ENCODE data around the gene MANSC1. TPM values are rescaled to one million over a fixed set of nuclear protein-coding genes. Genes with fewer than 3 reads are reported as not detected.
"Not testable (repeated sequence)": the region's sequence is repeated elsewhere in the genome, so short reads cannot be mapped to it uniquely, and the experiment has no call there.

The MANSC1 gene
- total RNA-seq, 1 donor from 2014 or later, result 19.8 TPM

DNA sequence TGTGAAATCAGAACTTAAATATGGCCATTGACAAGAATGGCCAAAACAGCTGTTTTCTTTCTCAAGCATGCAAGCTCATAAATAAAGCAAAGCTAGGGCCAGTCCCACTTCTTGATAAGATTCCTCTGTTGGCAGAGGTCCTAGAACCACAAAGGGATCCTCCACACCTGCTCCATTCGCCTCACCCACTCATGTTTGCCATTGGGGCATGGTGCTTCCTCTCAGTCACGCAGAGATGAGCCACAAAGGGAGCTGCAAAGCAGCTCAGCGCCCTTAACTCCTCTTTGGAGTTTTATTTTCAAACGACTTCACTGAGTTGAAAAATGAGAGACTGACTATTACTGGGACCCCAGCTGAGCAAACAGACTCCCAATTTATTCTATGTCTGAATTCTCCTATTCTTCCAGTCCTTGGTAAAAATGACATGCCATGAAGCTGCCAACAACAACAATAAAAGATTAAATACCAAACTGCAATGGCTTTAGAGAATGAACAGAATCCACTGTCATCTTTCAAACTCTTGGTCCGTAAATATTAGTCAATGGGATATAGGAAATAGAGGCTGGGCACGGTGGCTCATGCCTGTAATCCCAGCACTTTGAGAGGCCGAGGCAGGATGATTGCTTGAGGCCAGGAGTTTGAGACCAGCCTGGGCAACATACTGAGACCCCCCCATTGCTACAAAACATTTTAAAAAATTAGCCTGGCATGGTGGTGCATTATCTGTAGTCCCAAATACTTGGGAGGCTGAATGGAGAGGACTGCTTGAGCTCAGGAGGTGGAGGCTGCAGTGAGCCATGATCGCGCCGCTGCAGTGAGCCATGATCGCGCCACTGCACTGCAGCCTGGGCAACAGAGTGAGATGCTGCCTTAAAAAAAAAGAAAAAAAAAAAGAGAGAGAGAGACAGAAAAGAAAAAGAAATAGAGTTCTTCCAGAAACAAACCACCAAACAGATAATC is 16.4 kb downstream of the MANSC1 start:
- ATAC-seq (peak; percentile 50), DNase-seq (ENCODE audit: low spot score) (no peak)
- intact Hi-C loops (cut with DNase I), result no loop called here

DNA sequence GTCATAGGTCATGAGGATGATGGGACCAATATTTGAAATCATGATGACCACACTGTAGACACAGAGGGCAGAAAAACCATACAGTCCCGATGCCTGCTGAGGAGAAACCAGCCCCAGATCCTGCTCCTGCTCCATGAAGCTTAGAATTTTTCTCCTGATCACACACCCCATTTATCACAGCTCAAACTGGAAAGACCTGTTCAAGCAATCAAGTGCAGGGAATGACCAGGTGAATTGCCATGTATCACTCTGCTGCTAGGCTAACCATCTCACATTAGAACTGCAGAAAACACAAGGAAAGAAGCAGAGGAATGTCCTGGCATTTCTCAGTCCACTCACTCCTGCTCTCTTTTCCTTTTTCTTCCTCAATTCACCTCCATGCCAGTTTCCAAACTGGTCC is 18.1 kb downstream of the MANSC1 start:
- ATAC-seq, result no peak
- intact Hi-C loops (cut with DNase I), result no loop called here

DNA sequence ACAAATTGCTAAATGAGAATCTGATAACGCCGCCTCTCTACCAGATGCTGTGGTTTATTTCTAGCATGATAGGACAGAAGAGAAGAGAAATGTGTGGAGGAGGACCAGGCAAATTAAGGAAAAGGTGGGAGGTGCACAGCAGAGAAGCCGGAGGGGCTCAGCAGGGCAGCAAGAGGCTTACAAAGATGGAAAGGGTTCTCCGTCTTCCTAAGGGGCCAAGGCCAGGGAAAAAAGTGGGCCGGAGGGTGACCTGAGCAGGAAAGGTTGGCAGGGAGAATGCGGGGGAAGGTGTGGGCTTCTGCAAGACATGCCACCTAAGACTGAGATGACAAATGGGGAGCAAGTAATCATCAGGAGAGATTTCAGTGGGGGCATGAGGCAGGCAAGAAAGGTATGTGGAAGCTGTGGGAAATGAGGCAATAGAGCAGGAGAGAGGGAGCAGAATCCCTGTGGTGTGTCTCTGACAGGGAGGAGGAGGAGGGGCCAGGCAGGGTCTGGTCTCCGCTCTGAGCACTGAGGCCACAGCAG is 18.7 kb downstream of the MANSC1 start:
- DNase-seq (ENCODE audit: low spot score) (no peak), ATAC-seq (no peak)
- intact Hi-C loops (cut with DNase I), result no loop called here

More for the DNA sequence above, 18.1 kb downstream of the MANSC1 start:
- DNase-seq (ENCODE audit: low spot score), result no peak

DNA sequence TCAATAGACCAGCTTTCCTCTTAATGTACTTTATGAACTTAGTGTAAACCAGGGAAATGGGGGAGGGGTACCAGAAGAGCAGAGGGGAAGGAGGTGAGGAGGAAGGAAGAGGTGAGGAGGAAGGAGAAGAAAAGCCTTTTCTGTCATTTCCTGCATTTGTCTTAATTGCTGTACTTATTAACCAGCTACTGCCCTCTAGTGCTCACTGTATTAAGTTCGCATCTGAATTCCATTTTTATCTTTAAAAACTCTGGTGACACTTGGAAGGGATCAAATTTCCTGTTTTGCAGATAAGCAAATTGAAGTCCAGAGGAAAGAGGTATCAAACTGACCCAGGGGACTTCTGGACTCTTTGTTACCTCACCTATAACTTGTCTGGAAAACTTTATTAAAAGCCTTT is 22.2 kb downstream of the MANSC1 start:
- ATAC-seq (peak; percentile 41), DNase-seq (ENCODE audit: low spot score) (no peak)
- intact Hi-C loops (cut with DNase I), result loop anchor here (10.0 kb wide), 1 partner anchor 243 kb away; no protein-coding TSS in a partner anchor

DNA sequence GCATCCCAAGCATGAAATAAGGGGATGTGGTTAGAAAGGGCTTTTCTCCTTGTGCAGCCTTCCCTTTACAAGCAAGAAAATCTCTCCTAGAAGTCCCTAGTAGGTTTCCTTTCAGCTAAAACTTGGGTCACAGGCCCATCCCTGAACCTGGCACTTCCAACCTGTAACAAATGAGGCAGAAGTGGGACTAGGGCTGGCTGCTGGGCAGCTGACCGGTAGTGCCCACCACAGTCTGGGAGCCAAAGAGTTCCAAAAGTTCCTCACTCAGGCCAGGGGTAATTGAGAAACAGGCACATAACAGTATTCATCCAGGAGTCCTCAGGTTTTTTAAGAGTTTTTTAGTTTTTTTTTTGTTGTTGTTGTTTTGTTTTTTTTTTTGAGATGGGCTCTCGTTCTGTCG is 23.8 kb downstream of the MANSC1 start:
- intact Hi-C loops (cut with DNase I), result loop anchor here (10.0 kb wide), 1 partner anchor 241 kb away; no protein-coding TSS in a partner anchor
- DNase-seq (ENCODE audit: low spot score) (no peak), ATAC-seq (no peak)

DNA sequence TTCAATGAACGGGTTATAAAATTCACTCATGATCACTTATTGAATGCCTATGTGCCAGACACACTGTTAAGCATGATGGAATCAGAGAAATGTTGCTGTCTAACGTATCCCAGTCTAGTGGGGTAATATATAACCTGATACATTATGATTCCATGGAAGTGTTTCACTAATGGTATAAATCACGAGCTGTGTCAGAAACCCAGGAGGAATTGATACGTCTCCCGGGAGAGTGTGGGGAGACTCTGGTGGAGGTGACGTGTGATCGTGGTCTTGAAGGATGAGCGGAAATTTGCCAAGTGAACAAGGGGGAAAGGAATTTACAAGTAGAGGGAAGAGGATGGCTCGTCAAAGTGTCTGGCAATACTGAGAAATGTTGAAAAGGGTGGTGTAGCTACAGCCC is 26.5 kb downstream of the MANSC1 start:
- no peak for ATAC-seq
- no peak for DNase-seq (ENCODE audit: low spot score)
- intact Hi-C loops (cut with DNase I), result loop anchor here (10.0 kb wide), 1 partner anchor 239 kb away; no protein-coding TSS in a partner anchor

DNA sequence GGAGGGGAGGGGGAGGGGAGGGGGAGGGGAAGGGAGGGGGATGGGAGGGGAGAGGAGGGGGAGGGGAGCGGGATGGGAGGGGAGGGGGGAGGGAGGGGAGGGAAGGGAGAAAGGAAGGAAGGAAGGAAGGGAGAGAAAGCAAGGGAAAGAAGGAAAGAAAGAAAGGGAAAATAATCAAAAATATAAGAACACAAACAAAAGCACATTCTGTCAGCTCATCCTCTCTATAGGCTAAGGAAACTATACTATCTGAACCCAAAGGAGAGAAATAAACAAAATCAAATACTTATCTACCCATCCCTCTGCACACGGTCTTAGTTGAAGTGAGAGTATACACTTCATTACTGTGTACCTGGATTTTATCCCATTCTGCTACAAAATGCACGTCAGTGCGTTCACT is 26.9 kb downstream of the MANSC1 start:
- DNase-seq (ENCODE audit: low spot score) (no peak), ATAC-seq (no peak)
- intact Hi-C loops (cut with DNase I), result loop anchor here (10.0 kb wide), 1 partner anchor 238 kb away; no protein-coding TSS in a partner anchor

DNA sequence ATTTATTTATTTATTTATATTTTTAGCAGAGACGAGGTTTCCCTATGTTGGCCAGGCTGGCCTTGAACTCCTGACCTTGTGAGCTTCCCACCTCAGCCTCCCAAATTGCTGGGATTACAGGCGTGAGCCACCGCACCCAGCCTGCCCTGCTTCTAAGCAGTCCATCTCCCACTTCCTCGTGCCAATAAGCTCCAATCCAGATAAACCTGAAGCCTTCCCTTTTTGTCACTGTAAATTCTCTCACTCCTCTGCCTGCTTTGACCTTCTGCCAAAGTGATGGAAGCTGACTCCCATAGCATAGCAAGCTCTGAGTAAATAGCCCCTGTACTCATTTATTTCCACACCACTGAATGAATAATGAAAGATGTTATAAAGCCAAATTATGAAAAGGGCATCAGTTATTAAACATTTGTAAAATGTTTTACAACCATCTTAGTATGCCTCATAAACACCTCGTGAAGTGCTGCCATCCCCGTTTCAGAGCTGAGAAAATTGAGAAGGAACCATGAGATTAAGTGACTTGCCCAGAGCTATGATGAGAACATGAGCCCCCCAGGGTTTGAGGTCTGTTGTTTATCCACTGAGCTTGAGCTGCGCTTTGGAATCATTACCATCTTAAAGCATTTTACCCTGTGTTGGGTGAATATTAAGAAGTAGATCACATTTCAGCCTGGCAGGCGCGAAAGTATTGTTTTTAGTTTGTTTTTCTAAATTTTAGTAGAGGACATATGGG is 30.4 kb downstream of the MANSC1 start:
- no peak for DNase-seq (ENCODE audit: low spot score)
- intact Hi-C loops (cut with DNase I), result loop anchor here (10.0 kb wide), 1 partner anchor 235 kb away; no protein-coding TSS in a partner anchor

DNA sequence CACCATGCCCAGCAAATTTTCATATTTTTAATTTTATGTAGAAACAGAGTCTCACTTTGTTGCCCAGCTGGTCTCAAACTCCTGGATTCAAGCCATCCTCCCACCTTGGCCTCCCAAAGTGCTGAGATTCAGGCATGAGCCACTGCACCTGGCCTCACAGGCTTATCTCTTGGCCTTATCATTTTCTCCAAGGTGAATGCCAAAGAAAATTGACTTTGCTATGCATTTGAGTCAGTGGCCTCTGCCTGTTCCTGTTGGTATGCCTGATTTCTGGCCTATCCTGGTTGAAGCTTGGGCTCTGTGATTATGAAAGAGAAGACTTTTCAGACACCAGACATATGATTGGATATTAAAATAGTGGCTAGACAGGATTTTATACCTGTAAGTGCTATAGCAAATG is 34.2 kb downstream of the MANSC1 start:
- DNase-seq (ENCODE audit: low spot score) (no peak), ATAC-seq (no peak)
- intact Hi-C loops (cut with DNase I), result no loop called here

More for the DNA sequence above, 30.4 kb downstream of the MANSC1 start:
- peak; percentile 89 for ATAC-seq

DNA sequence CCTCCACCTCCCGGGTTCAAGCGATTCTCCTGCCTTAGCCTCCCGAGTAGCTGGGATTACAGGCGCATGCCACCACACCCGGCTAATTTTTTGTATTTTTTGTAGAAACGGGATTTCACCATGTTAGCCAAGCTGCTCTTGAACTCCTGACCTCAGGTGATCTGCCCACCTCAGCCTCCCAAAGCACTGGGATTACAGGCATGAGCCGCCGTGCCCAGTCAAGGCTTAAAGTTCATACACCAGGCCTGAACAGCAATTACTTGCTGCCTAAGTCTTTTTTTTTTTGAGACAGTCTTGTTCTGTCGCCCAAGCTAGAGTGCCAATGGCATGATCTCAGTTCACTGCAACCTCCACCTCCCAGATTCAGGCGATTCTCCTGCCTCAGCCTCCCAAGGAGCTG is 39.3 kb downstream of the MANSC1 start:
- intact Hi-C loops (cut with DNase I); ATAC-seq; DNase-seq (ENCODE audit: low spot score): not testable (repeated sequence)

DNA sequence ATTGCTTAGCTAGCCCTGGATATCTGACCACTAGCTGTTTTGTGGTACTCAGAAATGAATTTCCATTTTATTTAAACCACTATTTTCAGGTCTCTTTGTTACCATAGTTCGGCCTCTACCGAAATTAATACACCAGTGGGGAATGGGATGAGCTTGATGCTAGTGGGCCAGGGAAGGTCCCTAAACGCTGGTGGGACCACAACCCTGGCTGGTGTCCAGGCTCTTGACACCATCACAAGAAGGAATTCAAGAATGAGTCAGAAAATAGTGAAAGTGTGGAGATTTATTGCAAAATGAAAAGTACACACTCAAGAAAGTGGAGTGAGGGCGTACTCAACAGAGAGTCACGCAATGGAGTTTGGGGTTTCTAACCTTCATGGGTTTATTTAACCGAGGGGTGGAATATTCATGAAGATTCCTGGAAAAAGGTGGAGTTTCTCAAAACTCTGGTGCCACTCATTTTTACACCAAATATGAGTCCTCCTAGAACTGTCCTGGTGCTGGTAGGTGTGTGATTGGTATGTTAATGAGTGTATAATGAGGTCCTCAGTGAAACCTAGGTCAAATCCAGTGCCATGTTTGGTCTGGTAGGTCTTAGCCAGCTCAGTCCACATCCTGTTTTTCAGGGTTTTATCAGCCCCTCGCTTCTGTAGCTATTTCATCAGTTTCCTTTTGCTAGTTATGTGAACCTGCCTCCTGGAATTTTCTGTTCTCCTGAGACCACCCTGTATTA is 44.3 kb downstream of the MANSC1 start:
- intact Hi-C loops (cut with DNase I), result no loop called here
- DNase-seq (ENCODE audit: low spot score), result no peak
- no peak for ATAC-seq

DNA sequence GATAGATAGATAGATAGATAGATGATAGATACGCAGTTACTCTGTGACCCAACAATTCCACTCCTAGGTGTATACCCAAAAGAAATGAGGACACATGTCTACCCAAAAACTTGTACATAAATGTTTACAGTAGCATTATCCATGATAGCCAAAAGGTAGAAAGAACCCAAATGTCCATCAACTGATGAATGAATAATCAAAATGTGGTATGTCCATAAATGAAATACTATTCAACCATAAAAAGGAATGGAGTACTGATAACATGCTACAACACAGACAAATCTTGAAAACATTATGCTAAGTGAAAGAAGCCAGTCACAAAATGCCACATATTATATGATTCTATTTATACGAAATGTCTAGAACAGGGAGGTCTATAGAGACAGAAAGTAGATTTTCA is 47.1 kb downstream of the MANSC1 start:
- ATAC-seq (no peak), DNase-seq (ENCODE audit: low spot score) (no peak)
- intact Hi-C loops (cut with DNase I), result no loop called here

DNA sequence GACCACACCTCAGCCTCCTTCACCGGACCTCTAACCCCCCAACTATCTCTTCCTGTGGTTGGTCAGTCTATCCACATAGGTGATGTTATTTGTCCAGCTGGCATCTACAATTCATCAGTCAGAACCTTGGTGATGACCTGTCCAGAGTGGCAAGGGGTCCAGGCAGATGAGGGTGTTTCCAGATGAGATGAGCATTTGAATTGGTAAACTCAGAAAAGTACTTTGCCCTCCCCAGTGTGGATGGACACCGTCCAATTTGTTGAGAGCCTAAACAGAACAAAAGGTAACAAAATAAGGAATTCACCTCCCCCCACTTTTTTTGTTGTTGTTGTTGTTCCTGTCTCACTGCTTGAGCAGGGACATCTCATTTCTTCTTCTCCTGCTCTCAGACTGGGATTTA is 48.9 kb downstream of the MANSC1 start:
- ATAC-seq, result no peak
- intact Hi-C loops (cut with DNase I), result no loop called here
- no peak for DNase-seq (ENCODE audit: low spot score)

DNA sequence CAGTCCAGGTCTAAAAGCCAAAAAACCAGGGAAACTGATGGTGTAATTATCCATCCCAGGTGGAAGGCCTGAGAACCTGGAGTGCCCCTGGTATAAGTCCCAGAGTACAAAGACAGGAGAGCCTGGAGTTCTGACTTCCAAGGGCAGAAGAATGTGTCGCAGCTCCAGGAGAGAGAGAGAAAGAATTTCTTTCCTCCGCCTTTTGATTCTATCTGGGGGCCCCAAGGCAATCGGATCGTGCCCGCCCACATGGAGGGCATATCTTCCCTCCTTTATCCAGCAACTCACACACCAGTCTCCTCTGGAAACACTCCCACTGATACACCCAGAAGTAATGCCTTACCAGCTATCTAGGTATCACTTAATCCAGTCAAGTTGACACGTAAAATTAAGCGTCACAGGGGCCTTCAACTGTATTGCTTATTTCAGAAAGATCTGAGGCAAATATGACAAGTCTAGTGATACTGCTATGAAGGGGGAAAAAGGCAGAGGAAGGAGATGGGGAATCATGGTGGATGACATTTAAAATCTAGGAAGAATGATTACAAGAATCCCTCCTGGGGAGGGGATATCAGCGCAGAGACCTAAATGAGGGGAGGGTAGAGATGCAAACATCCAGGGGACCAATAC is 52.7 kb downstream of the MANSC1 start:
- no peak for DNase-seq (ENCODE audit: low spot score)
- intact Hi-C loops (cut with DNase I), result no loop called here
- ATAC-seq, result no peak

DNA sequence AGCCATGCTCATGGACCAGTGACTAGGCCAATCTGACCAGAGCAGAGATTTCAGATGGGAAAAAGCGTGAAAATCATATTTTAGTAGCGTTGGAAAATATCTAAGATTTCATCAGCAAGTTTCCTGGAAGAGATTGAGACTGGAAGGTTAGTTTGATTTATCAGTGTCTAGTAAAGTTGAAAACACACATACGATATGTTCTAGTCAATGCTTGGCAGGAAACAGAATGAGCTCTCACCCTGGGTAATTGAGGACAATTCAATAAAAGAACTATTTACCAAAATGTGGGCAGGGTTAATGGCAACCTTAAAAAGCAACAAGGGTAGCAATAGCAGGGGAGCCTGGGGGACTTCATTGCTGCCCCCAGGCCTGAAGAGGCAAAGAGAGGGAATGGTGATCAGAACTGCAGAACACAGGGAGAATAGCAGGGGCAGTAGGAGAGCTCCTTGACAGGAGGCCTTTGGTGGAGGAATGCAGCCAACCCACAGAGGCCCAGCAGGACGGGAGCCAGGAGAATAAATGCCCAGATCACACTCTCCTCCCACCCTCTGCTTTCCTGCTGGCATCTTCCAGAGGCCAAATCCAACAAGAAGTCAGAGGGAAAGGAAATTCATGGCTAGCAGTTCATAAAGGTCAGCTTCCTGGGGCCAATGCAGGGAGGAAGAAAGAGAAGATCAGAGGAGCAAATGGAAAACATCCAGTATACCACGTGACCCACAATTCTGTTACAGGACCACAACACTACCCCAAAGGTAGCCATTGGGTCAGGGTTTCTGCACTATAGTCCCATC is 55.6 kb downstream of the MANSC1 start:
- DNase-seq (ENCODE audit: low spot score) (no peak), ATAC-seq (peak; percentile 58)
- intact Hi-C loops (cut with DNase I), result no loop called here

DNA sequence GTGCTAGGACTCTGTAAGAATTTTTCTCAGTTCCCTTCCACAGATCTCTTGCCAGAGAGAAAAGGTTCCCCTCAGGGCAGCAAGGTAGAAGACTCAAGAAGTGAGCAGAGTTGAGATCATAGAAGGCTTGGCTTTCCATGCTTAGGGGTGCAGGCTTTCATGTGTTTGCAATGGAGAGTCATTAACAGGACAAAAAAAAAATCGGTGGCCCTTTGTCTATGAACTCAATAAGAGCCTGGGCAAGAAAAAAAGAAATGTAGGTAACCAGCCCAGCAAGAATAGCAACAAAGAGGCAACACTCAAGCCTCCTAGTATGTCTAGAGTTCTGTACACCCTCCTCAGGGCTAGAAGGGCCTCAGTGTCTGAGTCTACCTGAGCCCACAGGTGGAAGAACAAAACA is 59.8 kb downstream of the MANSC1 start:
- no peak for ATAC-seq
- intact Hi-C loops (cut with DNase I), result no loop called here
- no peak for DNase-seq (ENCODE audit: low spot score)

DNA sequence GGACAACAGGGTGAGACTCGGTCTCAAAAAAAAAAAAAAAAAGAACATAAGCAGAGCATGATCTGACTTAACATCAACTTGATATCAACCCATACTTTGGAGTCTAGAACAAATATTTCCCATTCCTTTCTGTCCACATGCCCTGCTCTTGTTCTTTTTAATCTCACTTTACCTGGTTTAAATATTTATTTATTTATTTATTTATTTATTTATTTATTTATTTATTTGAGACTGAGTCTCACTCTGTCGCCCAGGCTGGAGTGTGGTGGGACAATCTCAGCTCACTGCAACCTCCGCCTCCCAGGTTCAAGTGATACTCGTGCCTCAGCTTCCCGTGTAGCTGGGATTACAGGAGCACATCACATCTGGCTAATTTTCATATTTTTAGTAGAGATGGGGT is 63.6 kb downstream of the MANSC1 start:
- no peak for ATAC-seq

More for the DNA sequence above, 63.6 kb downstream of the MANSC1 start:
- DNase-seq (ENCODE audit: low spot score), result no peak
- intact Hi-C loops (cut with DNase I), result no loop called here
